ENCODE measurements around the gene MAP3K5. TPM values are rescaled to one million over a fixed set of nuclear protein-coding genes. Genes with fewer than 3 reads are reported as not detected.

Gene MAP3K5
- total RNA-seq, 3 donors from 2014 or later (not counting 1 experiment from before 2014, with no cell fraction given): 19.7 to 36.7 (median 35.4) TPM

GRCh38 chr6:136514591-136514990, 277.7 kb downstream of the MAP3K5 start:
- Mint-ChIP-seq H3K4me3 (no peak overlapping the region), H3K4me1 (peaks cover 0 to 5% of the 10 kb centered on the region in 2 donors), H3K9me3 (no peaks in the 10 kb centered on the region), H3K36me3 (no peaks in the 10 kb centered on the region), H3K27ac (no peak overlapping the region), H3K27me3 (ENCODE audit: low read depth in 2 of 2) (peaks cover 2 to 11% of the 10 kb centered on the region in 2 donors)
- DNase-seq (no peak), ATAC-seq (no peak)
- Histone ChIP-seq H3K9me3 (ENCODE audit: control insufficient read depth, insufficient read depth, low read length) (no peaks in the 10 kb centered on the region), H3K36me3 (ENCODE audit: control insufficient read depth, insufficient read depth, low read length) (no peaks in the 10 kb centered on the region), H3K4me1 (ENCODE audit: control insufficient read depth, insufficient read depth, low read length) (peaks cover 3% of the 10 kb centered on the region), H3K4me3 (ENCODE audit: low read length) (no peak overlapping the region), H3K27ac (ENCODE audit: low read length) (no peak overlapping the region), H3K27me3 (ENCODE audit: control insufficient read depth, insufficient read depth, low read length) (no peaks in the 10 kb centered on the region)
- no peak for TF ChIP-seq CTCF (IDR thresholded peaks at IDR 0.05)
- intact Hi-C loops (cut with micrococcal nuclease): no loop called here
- WGBS (ENCODE audit: insufficient coverage): 89% methylated on average over 4 of the region's 4 CpGs

- no peak for ATAC-seq
- intact Hi-C loops (cut with micrococcal nuclease): no loop called here
- Histone ChIP-seq H3K4me3 (ENCODE audit: low read length) (no peak overlapping the region), H3K36me3 (ENCODE audit: control insufficient read depth, insufficient read depth, low read length) (no peaks in the 10 kb centered on the region), H3K27me3 (ENCODE audit: control insufficient read depth, insufficient read depth, low read length) (no peaks in the 10 kb centered on the region), H3K4me1 (ENCODE audit: control insufficient read depth, insufficient read depth, low read length) (peaks cover 3% of the 10 kb centered on the region), H3K27ac (ENCODE audit: low read length) (no peak overlapping the region), H3K9me3 (ENCODE audit: control insufficient read depth, insufficient read depth, low read length) (no peaks in the 10 kb centered on the region)
- Mint-ChIP-seq H3K4me1 (peaks cover 0 to 5% of the 10 kb centered on the region in 2 donors), H3K9me3 (no peaks in the 10 kb centered on the region), H3K27ac (no peak overlapping the region), H3K4me3 (no peak overlapping the region), H3K27me3 (ENCODE audit: low read depth in 2 of 2) (peaks cover 2 to 6% of the 10 kb centered on the region in 2 donors), H3K36me3 (no peaks in the 10 kb centered on the region)
- DNase-seq: no peak
- TF ChIP-seq CTCF (IDR thresholded peaks at IDR 0.05): no peak
- 86% methylated on average over 3 of the region's 3 CpGs for WGBS (ENCODE audit: insufficient coverage)
Measured at GRCh38 chr6:136511926-136512325, 280.4 kb downstream of the MAP3K5 start.

GRCh38 chr6:136511397-136511796, 280.9 kb downstream of the MAP3K5 start:
- Histone ChIP-seq H3K27ac (ENCODE audit: low read length) (no peak overlapping the region), H3K27me3 (ENCODE audit: control insufficient read depth, insufficient read depth, low read length) (no peaks in the 10 kb centered on the region), H3K4me1 (ENCODE audit: control insufficient read depth, insufficient read depth, low read length) (peaks cover 3% of the 10 kb centered on the region), H3K9me3 (ENCODE audit: control insufficient read depth, insufficient read depth, low read length) (no peaks in the 10 kb centered on the region), H3K4me3 (ENCODE audit: low read length) (no peak overlapping the region), H3K36me3 (ENCODE audit: control insufficient read depth, insufficient read depth, low read length) (no peaks in the 10 kb centered on the region)
- DNase-seq: no peak
- no peak overlapping the region for H3K4me3 Mint-ChIP-seq
- no peaks in the 10 kb centered on the region for H3K36me3 Mint-ChIP-seq
- H3K9me3 Mint-ChIP-seq: no peaks in the 10 kb centered on the region
- H3K27ac Mint-ChIP-seq: no peak overlapping the region
- H3K4me1 Mint-ChIP-seq: peaks cover 0 to 5% of the 10 kb centered on the region in 2 donors
- no peak for ATAC-seq
- TF ChIP-seq CTCF (IDR thresholded peaks at IDR 0.05): no peak
- H3K27me3 Mint-ChIP-seq (ENCODE audit: low read depth in 2 of 2): peaks cover 2 to 6% of the 10 kb centered on the region in 2 donors
- no CpG with 5 or more reads among the region's 1 CpG for WGBS (ENCODE audit: insufficient coverage)
- intact Hi-C loops (cut with micrococcal nuclease): no loop called here

- Histone ChIP-seq H3K27me3 (ENCODE audit: control insufficient read depth, insufficient read depth, low read length) (no peaks in the 10 kb centered on the region), H3K4me1 (ENCODE audit: control insufficient read depth, insufficient read depth, low read length) (peaks cover 3% of the 10 kb centered on the region), H3K9me3 (ENCODE audit: control insufficient read depth, insufficient read depth, low read length) (no peaks in the 10 kb centered on the region), H3K27ac (ENCODE audit: low read length) (no peak overlapping the region), H3K36me3 (ENCODE audit: control insufficient read depth, insufficient read depth, low read length) (no peaks in the 10 kb centered on the region), H3K4me3 (ENCODE audit: low read length) (no peak overlapping the region)
- Mint-ChIP-seq H3K4me3 (no peak overlapping the region), H3K4me1 (peaks cover 0 to 5% of the 10 kb centered on the region in 2 donors), H3K27ac (no peak overlapping the region), H3K36me3 (no peaks in the 10 kb centered on the region), H3K9me3 (no peaks in the 10 kb centered on the region), H3K27me3 (ENCODE audit: low read depth in 2 of 2) (peaks cover 0 to 6% of the 10 kb centered on the region in 2 donors)
- TF ChIP-seq CTCF (IDR thresholded peaks at IDR 0.05): no peak
- intact Hi-C loops (cut with micrococcal nuclease): no loop called here
- WGBS (ENCODE audit: insufficient coverage): 66% methylated on average over 4 of the region's 4 CpGs
- peak in 1 of 2 donors; percentile 31 for DNase-seq
- ATAC-seq: no peak
Measured at GRCh38 chr6:136510782-136511181, 281.5 kb downstream of the MAP3K5 start.

All from natural killer cell (primary cell).